K562 (cell line): ENCODE data around the gene CNOT6. TPM values are rescaled to one million over a fixed set of nuclear protein-coding genes. Genes with fewer than 3 reads are reported as not detected.

Experiments
- CXXC5 ChIP-seq: fragments of 250-450 bp; sonication (Bioruptor Pico); IDR thresholded peaks from 2 replicates; pipeline ENCODE4 v1.8.0; 2022; ENCODE audit warnings: inconsistent platforms, mild to moderate bottlenecking, moderate library complexity
- E2F8 ChIP-seq: fragments of 450-650 bp; IDR thresholded peaks from 2 replicates; pipeline ENCODE4 v1.7.1; 2018; ENCODE audit warnings: mild to moderate bottlenecking, low read depth; ENCODE audit not compliant: partially characterized antibody
- E4F1 ChIP-seq: fragments of 250-450 bp; sonication (Bioruptor Pico); IDR thresholded peaks from 2 replicates; pipeline ENCODE4 v1.5.0; 2021; ENCODE audit warnings: mild to moderate bottlenecking, borderline replicate concordance
- MCM5 ChIP-seq: fragments of 450-650 bp; IDR thresholded peaks from 2 replicates; pipeline ENCODE4 v1.6.1; 2016; ENCODE audit warnings: low read depth
- OTX1 ChIP-seq: fragments of 450-650 bp; formaldehyde crosslinking; IDR thresholded peaks from 2 replicates; pipeline ENCODE4 v1.4.0; 2022; ENCODE audit warnings: mild to moderate bottlenecking
- ZNF174 ChIP-seq: fragments of 250-450 bp; sonication (Bioruptor Pico); IDR thresholded peaks from 2 replicates; pipeline ENCODE4 v1.4.0; 2020; ENCODE audit warnings: mild to moderate bottlenecking
- polyA plus RNA-seq, 8 experiments: library from polyadenylated mRNA; depleted of rRNA in 4 of 8; stranded (reverse) in 5 of 8; unstranded in 3 of 8; fragments of >200 nt; fragmentation: Nextera tagmentation in 2 of 8; fragmentation: Illumina TruSeq in 1 of 8; extraction: Ambion mirVana in 2 of 8; extraction: Trizol in 1 of 8; gene quantifications; 2 replicates each; pipeline versions ENCODE4 v1.2.1 to v1.2.3, GENCODE V29; 2011 to 2014; ENCODE audit warnings: inconsistent platforms in 1 of 8, missing spikeins in 1 of 8
- total RNA-seq, 7 experiments: library from RNA; depleted of rRNA in 6 of 7; stranded (reverse); fragments of >200 nt in 6 of 7; fragmentation: Illumina TruSeq in 2 of 7; extraction: Trizol in 2 of 7; gene quantifications; 2 replicates each; pipeline versions ENCODE4 v1.2.1 to v1.2.3, GENCODE V29; 2011 to 2021; ENCODE audit warnings: low replicate concordance in 1 of 7

The CNOT6 gene
- total and polyA plus RNA-seq, 9 of the 15 experiments (the other 6 are each of a cell fraction or from before 2014, with no cell fraction given) = 4.9 to 32.4 (median 14.0) TPM

- TF ChIP-seq E4F1 (no peak), MCM5 (no peak), OTX1 (CRISPR knock-in tag) (no peak), CXXC5 (CRISPR knock-in tag) (no peak), E2F8 (no peak), ZNF174 (no peak)
Measured at GRCh38 chr5:180553530-180553929, 59.4 kb downstream of the CNOT6 start (continued).
